NCI-H128 (cell line): Measurements from ENCODE around the gene CD27.
"Not testable (repeated sequence)": the region's sequence is repeated elsewhere in the genome, so short reads cannot be mapped to it uniquely, and the experiment has no call there.

ENCODE experiments used
- DNase-seq: peaks from one replicate; lab custom pipeline; 2025; ENCODE audit not compliant: unreplicated experiment; lab: John Stamatoyannopoulos, UW

The CD27 gene

DNA sequence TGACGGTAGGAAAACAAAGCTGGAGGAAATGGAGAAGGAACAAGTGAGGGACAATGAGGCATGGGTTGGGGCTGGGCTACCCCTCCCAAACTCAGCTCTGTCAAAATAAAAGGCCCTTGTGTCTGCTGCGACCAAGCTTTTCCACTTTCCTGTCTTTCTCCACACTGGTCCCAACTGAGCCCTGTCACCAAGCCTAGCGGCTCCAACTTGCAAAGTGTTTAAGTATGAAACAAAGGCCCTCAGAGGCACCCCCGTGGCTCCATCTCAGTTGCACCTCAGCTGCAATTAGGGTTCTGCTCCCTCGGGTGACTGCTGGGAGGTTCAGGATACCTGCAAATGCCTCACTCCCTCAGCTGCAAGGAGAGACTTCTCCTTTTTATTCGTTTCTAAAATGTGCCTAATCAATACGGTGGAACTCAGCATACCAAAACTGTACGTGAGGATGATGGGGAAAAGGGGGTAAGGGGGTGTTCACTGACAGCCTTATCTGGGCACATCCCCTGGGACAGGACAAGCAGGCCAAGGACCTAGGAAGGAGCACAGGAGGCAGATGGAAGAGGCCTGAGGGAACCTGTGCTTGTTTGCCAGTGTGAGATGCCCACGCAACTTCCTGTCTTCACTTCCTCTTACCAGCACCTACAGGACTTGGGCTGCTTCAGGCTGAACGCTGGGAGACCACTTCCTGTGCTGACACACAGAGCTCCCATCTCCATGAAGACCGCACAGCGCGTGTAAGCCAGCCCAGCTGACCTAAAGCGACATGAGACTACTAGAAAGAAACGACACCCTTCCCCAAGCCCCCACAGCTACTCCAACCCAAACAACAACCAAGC lies 16.9 kb downstream of the CD27 start:
- DNase-seq, result no peak

DNA sequence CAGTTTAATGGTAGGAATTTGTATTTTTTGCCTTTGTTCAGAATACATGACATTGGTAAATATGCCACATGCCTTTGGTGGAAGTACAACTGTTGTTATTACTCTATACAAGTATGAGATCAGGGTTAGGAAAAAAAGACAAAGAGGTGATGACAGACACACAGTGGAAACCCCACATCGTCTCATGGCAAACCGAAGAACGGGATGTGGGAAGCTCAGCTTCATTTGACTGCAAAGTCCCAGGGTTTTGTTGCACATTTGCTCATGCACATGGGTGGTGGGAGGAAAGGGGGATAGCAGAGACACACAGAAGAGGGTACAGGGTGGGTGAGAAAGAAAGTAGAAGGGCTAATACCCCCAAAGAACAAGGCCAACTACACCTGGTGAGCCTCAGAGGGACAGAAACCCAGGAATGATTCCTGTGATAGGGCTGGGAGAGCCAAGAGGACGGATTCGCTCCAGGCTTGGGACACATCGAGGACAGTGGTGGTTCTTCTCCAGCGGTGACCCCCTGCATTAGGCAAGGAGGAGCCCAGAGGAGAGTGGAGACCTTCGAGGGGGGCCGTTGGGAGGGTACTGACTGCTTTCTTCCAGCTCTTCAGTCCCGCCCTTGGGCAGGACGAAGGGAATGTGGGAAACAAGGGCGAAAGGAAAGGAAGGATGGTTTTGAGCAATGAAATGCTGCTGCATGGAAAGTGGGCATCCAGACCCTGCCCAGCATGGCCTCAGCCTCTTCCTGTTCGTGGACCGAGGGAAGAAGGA lies 17.7 kb downstream of the CD27 start:
- DNase-seq, result no peak

DNA sequence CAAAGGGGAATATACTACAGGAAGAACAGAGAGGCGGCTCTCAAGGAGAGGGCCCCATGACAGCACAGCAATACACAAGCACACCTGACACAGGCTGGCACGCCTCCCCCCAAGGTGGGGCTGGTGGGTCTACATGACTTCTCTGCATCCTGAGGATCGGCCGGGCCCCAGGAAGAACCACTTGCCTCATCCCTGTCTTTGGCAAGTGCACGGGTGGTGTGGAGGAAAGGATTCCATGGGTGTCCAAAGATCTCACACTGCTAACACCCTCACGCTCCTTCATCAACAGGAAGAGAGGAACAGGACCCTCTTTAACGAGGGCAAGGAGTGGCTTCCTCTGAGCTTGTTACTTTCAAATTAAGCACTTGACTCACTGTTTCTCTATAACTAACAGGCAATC lies 18.5 kb downstream of the CD27 start:
- DNase-seq, result no peak

DNA sequence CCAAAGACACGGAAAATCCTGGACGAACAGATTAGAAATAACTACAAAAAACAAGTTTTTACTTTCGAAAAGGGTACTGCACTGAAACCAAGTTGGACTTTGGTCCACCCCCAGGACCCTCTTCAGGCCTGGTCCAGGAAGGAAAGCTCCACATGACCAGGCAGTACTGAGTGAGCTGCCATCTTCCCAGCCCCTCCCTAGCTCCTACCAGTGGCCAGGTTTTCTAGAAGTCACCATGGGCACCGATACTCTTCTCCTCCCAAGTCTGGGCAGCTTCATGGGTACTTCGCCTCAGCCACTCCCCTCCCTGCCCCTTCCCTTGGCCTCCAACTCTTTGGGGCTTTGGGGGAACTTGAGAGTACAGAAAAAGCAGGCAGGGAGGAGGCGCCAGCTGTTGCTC lies 19.1 kb downstream of the CD27 start:
- no peak for DNase-seq

DNA sequence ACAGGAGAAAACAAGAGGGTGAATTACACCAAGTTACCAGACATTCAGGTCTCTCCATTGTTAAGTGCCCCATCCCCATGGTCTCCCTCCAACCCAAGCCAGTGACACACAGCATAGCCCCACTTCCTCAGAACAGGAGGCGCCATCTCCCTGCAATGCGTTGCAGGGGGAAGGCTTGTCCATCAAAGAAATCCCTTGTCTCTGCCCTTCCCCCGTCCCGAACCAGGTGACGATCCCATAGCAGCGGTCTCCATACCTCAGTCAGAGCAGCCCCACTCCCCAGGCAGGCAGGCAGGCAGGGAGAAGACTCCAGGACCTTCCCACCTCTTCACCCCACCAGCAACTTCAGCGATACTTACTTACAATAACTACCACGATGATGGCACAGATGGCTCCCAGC lies 19.8 kb downstream of the CD27 start:
- no peak for DNase-seq

DNA sequence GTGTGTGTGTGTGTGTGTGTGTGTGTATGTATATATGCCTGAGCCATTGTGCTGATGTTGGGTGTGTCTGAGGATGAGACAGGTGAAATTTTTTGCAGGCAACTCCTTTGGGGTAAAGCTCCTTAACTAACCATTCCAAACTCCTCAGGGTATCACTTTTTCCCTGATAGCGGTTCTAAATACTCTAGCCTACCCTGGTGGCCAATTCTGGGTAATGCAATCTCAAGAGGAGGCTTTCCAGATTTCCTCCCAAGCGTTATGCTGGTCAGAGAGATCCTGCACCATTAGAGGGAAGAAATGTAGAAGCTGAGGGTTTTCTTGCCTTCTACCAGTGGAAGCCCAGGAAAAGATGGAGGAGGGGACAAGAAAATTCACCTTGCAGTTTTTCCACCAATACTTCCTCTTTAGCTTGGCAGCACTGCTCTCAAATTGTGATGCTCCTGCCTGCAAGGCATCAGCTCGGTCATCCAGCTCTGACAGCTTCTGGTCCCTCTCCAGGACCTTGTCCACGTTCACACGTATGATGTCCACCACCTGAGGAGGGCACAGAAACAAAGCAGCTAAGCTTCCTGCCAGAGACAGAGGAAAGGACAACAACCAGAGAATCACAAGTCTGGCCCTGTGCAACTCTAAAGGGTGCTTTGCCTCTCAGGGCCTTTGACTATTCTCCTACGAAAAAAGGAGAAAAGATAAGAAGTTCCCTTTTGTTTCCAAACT lies 20.9 kb downstream of the CD27 start:
- DNase-seq, result peak; percentile 67

DNA sequence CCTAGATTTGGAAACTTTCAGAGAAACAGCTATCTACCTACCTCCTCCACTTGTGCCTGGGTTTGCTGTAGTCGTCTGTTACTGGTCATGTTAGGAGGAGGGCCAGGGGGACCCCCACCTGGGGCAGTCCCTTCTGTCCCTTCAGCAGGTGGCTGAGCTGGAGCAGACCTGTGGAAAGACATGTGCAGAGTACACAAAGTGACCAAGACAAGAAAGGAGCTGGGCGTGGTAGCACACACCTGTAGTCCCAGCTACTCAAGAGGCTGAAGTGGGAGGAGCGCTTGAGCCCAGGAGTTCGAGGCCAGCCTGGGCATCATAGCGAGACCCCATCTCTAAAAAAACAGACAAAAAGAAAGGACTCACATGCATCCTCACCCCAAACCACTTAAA lies 21.4 kb downstream of the CD27 start:
- DNase-seq, result no peak

DNA sequence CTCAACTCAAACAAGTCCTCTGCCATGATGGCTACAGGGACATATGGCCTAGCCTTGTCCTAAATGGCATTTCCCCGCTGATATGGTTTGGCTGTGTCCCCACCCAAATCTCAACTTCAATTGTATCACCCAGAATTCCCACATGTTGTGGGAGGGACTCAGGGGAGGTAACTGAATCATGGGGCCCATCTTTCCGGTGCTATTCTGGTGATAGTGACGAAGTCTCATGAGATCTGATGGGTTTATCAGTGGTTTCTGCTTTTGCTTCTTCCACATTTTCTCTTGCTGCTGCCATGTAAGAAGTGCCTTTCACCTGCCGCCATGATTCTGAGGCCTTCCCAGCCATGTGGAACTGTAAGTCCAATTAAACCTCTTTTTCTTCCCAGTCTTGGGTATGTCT lies 22.0 kb downstream of the CD27 start:
- DNase-seq, result not testable (repeated sequence)

DNA sequence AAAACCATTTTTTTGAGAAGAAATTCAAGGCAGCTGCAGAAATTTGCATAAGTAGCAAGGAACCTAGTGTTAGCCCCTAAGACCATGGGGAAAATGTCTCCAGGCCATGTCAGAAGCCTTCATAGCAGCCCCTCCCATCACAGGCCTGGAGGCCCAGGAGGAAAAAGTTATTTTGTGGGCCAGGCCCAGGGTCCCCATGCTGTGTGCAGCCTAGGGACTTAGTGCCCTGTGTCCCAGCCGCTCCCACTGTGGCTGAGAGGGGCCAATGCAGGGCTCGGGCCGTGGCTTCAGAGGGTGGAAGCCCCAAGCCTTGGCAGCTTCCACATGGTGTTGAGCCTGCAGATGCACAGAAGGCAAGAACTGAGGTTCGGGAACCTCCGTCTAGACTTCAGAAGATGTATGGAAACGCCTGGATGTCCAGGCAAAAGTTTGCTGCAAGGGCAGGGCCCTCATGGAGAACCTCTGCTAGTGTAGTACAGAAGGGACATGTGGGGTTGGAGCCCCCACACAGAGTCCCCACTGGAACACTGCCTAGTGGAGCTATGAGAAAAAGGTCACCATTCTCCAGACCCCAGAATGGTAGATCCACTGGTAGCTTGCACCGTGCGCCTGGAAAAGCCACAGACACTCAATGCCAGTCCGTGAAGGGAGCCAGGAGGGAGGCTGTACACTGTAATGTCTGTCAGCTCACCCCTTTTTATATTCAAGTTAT lies 23.0 kb downstream of the CD27 start:
- not testable (repeated sequence) for DNase-seq

DNA sequence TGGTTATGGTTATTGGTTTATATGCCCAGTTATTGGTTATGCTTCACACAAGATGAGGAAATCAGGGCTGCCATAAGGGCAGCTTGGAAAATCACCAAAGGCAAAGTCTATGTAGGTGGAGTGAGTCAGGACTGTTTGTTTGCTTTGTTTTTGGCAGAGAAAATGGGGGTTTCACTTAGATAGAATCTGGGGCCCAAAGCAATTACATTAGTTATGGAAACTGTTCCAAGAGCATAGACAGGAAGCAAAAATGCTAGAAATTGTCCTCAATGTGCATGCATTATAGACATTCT lies 23.5 kb downstream of the CD27 start:
- DNase-seq, result no peak

DNA sequence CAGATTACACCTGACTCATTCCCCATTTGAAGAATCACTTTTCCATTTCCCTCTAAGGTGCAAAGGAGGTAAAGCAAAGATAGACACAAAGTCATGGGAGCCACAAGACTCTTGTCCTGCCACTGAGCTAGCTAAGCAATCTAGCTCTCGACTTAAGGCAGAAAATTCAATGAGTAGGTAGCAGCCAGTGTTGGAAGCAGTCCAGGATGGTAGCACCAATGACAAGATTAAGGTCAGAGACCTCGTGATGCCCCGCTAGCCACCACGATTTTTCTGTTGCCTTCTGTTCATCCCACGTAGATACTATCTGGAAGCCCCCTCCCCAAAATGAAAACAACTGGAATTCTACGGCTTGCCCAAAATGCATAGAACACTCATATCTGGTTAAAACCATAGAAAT lies 24.3 kb downstream of the CD27 start:
- no peak for DNase-seq

DNA sequence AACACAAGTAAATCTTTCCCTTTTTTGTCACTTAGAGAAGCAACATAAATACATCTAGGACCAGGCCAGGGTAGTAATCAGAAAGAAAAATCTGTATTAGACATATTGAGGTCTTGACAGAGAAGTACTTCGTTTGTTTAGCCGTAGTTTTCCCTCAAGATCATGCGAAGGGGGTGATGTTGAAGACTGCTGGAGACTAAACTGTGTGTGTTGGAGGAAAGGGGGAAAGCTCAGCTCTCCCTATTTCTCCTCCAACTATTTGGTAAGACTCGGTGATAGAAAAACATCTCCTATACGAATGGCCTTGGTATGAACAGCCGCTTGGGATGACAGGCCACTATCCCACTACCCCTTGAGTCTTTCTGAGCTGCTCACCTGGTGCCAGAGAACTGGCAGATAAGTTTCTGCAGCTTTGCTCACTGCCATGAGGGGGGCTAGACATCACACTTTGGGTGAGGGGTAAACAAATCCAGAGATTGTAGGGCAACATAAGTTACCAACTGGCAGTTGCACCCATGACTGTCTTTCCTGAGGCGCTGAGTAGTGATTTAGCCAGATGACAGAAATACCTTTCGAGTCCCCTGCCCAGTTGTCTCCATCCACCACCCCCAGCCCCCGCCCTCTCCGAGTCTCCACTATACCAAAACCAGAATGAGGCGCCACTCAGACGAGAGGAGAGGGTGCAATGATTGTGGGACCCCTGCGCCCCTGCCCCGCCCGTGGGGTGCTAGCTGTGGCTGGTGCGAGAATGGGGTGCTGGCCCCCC lies 25.0 kb downstream of the CD27 start:
- no peak for DNase-seq

DNA sequence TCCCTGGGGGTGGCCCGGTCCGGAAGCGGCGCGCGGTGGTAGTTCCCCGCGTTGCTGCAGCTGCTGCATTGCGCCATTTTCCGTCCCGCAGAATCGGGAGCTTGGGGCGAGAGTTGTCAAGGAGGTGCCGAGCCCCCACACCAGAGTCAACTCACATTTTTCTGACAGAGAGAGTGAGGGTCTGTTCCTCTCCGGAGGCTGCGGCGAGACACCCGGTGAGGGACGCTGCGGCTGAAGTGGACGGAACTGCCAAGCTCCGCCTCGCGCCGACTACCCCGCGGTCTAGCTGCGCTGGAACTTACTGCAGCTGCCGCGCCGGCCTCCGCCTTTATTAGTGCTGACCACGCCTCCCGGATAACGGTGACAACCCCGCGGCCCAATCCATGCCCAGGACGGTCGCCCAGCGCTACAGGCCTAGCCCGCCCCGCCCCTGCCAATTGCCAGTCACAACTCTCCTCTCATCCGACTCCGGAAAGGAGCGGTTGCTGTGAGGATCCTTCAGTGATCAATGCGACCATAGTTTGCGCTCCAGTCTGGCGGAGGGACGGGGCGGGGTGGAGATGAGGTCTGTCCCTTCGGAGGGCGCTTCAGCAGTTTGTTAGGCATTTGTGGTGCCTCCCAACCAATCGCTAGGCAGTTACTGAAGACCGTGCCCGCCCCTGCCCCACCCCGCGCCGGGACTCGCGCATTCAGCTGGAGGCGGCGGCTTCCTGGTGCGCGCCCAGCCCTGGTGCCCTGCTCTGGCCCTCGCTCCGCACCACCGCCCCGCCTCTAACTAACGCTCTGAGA lies 25.8 kb downstream of the CD27 start, which contains the start of gene VAMP1:
Gene VAMP1 (minus strand): TSS at position 303 of the 789 bp plus-strand sequence. CDS start 146 bp downstream, at position 157.
- DNase-seq, result peak; percentile 92

DNA sequence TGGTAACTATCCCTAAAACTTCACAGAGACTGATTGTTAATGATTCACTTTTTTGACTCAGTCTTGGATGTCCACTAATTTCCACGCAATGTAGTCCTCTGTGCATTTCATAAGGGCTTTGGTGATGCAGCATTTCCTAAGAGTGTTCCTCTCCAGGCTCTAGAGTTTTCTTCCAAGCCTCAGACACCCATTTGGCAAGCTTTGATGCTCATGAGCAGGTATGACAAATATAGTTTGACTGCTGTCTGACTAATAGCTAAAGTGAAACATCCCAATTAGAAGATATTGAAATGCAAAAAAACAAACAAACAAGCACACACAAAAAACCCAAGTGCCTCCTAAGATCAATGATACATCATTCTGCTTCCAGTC lies 27.2 kb downstream of the CD27 start:
- DNase-seq, result no peak

DNA sequence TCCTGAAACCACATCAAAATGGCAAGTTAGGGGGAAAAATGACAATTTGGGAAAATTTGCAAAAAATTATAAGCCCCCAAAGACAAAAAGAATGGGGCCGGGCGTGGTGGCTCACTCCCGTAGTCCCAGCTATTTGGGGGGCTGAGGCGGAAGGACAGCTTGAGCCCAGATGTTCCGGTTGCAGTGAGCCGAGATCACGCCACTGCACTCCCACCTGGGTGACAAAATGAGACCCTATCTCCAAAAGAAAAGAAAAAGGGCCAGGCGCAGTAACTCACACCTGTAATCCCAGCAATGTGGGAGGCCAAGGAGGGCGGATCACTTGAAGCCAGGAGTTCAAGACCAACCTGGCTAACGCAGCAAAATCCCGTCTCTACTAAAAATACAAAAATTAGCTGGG lies 27.7 kb downstream of the CD27 start:
- DNase-seq, result no peak

DNA sequence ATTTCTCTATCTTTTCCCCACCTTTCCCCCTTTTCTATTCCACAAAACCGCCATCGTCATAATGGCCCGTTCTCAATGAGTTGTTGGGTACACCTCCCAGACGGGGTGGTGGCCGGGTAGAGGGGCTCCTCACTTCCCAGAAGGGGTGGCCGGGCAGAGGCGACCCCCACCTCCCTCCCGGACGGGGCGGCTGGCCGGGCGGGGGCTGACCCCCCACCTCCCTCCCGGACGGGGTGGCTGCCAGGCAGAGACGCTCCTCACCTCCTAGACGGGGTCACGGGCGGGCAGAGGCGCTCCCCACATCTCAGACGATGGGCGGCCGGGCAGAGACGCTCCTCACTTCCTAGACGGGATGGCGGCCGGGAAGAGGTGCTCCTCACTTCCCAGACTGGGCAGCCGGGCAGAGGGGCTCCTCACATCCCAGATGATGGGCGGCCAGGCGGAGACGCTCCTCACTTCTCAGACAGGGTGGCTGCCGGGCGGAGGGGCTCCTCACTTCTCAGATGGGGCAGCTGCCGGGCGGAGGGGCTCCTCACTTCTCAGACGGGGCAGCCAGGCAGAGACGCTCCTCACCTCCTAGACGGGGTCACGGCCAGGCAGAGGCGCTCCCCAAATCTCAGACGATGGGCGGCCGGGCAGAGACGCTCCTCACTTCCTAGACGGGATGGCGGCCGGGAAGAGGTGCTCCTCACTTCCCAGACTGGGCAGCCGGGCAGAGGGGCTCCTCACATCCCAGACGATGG lies 30.6 kb downstream of the CD27 start:
- DNase-seq, result not testable (repeated sequence)

DNA sequence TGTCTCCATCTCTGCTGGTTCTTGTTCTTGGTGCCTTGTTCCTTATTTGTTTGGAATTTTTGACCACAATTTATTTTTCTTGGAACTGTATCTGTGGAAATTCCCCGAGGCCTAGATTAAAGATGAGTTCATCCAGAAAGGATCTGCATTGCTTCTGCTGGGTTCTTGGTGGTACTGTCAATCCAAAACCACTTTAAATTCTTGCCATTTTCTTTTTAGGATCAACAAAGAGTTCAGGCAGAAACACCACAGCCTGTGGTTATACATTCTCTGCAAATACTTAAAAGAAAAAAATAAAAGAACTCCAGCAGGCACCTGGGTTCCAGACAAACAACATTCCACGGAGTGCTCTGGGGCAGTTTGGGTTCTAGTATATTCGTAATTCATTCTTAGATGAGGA lies 31.7 kb downstream of the CD27 start:
- DNase-seq, result no peak

DNA sequence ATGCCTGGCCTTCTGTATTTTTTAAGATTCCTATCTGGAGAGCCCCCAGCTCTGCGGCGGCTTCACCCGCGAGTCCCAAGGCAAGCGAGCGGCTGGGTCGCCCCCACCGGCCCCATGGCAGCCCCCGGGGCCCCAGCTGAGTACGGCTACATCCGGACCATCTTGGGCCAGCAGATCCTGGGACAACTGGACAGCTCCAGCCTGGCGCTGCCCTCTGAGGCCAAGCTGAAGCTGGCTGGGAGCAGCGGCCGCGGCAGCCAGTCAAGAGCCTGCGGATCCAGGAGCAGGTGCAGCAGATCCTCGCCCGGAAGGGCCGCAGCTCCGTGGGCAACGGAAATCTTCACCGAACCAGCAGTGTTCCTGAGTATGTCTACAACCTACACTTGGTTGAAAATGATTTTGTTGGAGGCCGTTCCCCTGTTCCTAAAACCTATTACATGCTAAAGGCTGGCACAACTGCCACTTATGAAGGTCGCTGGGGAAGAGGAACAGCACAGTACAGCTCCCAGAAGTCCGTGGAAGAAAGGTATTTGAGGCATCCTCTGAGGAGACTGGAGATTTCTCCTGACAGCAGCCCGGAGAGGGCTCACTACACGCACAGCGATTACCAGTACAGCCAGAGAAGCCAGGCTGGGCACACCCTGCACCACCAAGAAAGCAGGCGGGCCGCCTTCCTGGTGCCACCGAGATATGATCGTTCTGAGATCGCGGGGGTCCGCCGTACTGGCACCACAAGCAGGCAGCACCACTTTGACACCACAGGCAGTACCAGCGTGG lies 33.0 kb downstream of the CD27 start:
- DNase-seq, result not testable (repeated sequence)
